H1 (cell line): ENCODE data around the gene GIPC1.

ENCODE experiments used
- BCL11A ChIP-seq, 2 experiments: IDR thresholded peaks; one replicate each; pipeline ENCODE4 v1.6.1; 2011; ENCODE audit warnings: low read depth in 2 of 2, low read length in 2 of 2, mild to moderate bottlenecking in 2 of 2
- BRCA1 ChIP-seq: IDR thresholded peaks from 2 replicates; pipeline ENCODE4 v1.6.1; 2012; ENCODE audit warnings: low read depth, low read length, improper control_type of control experiment
- KDM5A ChIP-seq: fragments of 200-600 bp; IDR thresholded peaks from 2 replicates; pipeline ENCODE4 v1.7.1; 2012; ENCODE audit warnings: mild to moderate bottlenecking, low read length, inconsistent platforms, mixed read lengths
- RXRA ChIP-seq: IDR thresholded peaks from 2 replicates; pipeline ENCODE4 v1.6.1; 2011; ENCODE audit warnings: low read depth, mild to moderate bottlenecking, low read length, moderate library complexity; ENCODE audit not compliant: insufficient read depth
- SP1 ChIP-seq: IDR thresholded peaks from 2 replicates; pipeline ENCODE4 v1.6.1; 2011; ENCODE audit warnings: low read depth, low read length
- TF ChIP-seq, protein P1 (sequence below), 3 experiments: IDR thresholded peaks; 1 replicate in 2 of 3; 2 replicates in 1 of 3; pipeline versions ENCODE4 v1.5.1 to v1.6.1; 2011; ENCODE audit warnings: low read length in 3 of 3, mild to moderate bottlenecking in 3 of 3, inconsistent platforms in 2 of 3, low read depth in 1 of 3, moderate library complexity in 1 of 3; ENCODE audit not compliant: insufficient read depth in 1 of 3; ENCODE audit errors: control extremely low read depth in 1 of 3

DNA sequence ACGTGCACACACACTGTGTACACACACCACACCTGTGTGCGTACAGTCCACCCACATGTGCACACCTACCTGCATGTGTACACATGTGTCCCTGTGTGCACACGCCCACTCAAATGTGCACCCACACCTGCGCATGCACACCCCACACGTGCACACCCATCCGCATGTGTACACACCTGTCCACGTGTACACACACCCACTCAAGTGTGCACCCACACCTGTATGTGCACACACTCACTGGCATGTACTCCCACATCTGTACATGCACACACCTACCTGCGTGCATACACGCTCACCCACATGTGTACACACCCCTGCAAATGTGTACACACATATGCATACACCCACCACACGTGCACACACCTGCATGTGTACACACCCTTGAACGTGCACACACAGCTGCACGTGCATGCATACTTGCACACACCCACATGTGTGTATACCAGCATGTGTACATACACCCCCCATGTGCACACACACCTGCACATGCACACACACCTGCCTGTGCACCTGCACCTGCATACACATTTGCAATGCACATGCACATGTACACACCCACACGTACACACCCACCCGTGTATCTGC is 52.2 kb downstream of the GIPC1 start:
- TF ChIP-seq, protein P1, sequence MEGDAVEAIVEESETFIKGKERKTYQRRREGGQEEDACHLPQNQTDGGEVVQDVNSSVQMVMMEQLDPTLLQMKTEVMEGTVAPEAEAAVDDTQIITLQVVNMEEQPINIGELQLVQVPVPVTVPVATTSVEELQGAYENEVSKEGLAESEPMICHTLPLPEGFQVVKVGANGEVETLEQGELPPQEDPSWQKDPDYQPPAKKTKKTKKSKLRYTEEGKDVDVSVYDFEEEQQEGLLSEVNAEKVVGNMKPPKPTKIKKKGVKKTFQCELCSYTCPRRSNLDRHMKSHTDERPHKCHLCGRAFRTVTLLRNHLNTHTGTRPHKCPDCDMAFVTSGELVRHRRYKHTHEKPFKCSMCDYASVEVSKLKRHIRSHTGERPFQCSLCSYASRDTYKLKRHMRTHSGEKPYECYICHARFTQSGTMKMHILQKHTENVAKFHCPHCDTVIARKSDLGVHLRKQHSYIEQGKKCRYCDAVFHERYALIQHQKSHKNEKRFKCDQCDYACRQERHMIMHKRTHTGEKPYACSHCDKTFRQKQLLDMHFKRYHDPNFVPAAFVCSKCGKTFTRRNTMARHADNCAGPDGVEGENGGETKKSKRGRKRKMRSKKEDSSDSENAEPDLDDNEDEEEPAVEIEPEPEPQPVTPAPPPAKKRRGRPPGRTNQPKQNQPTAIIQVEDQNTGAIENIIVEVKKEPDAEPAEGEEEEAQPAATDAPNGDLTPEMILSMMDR (IDR thresholded peaks at IDR 0.05; ENCODE audit: control extremely low read depth in 1 of 3, insufficient read depth in 1 of 3, low read depth in 1 of 3, low read length in 3 of 3), result no peak
- TF ChIP-seq BRCA1 (no peak), RXRA (no peak), BCL11A (IDR thresholded peaks at IDR 0.05; ENCODE audit: low read depth in 2 of 2, low read length in 2 of 2) (no peak), SP1 (no peak), KDM5A (no peak)
